Measurements from ENCODE around the gene CD2BP2.

CD2BP2 gene

GRCh38 chr16:30349675-30350074 lies 5.4 kb downstream of the CD2BP2 start (continued):
- TF ChIP-seq CREB5 (CRISPR knock-in tag; IDR thresholded peaks at IDR 0.05; ENCODE audit: low read depth), result no peak
- no peak for TF ChIP-seq PPARA (CRISPR knock-in tag; IDR thresholded peaks at IDR 0.05; ENCODE audit: borderline replicate concordance)
- TF ChIP-seq ZNF70 (CRISPR knock-in tag; IDR thresholded peaks at IDR 0.05), result no peak

GRCh38 chr16:30348929-30349328 lies 6.2 kb downstream of the CD2BP2 start:
- no peak for ATAC-seq
- TF ChIP-seq GLIS3 (CRISPR knock-in tag; IDR thresholded peaks at IDR 0.05), result no peak
- TF ChIP-seq TSHZ2 (CRISPR knock-in tag; IDR thresholded peaks at IDR 0.05), result no peak
- no peak for TF ChIP-seq ZC3H10 (CRISPR knock-in tag; IDR thresholded peaks at IDR 0.05)
- no peak for TF ChIP-seq ZNF565 (CRISPR knock-in tag; conservative IDR thresholded peaks at IDR 0.05; ENCODE audit: low read depth)
- TF ChIP-seq PATZ1 (CRISPR knock-in tag; IDR thresholded peaks at IDR 0.05; ENCODE audit: borderline replicate concordance), result no peak
- TF ChIP-seq TCF4 (CRISPR knock-in tag; IDR thresholded peaks at IDR 0.05; ENCODE audit: borderline replicate concordance), result no peak
- no peak for TF ChIP-seq ESRRG (CRISPR knock-in tag; IDR thresholded peaks at IDR 0.05)
- no peak for TF ChIP-seq ZFP3 (CRISPR knock-in tag; IDR thresholded peaks at IDR 0.05)
- TF ChIP-seq ZNF8 (CRISPR knock-in tag; IDR thresholded peaks at IDR 0.05), result no peak
- no peak for TF ChIP-seq ZNF70 (CRISPR knock-in tag; IDR thresholded peaks at IDR 0.05)
- TF ChIP-seq SNAI2 (CRISPR knock-in tag; IDR thresholded peaks at IDR 0.05), result no peak
- no peak for TF ChIP-seq CSDC2 (CRISPR knock-in tag; IDR thresholded peaks at IDR 0.05)
- no peak for TF ChIP-seq POU6F1 (CRISPR knock-in tag; IDR thresholded peaks at IDR 0.05; ENCODE audit: borderline replicate concordance, low read depth)
- no peak for TF ChIP-seq OSR1 (CRISPR knock-in tag; IDR thresholded peaks at IDR 0.05)
- no peak for TF ChIP-seq ZFP30 (CRISPR knock-in tag; IDR thresholded peaks at IDR 0.05)
- TF ChIP-seq ISL1 (CRISPR knock-in tag; IDR thresholded peaks at IDR 0.05), result no peak
- no peak for TF ChIP-seq CREB5 (CRISPR knock-in tag; IDR thresholded peaks at IDR 0.05; ENCODE audit: low read depth)
- TF ChIP-seq RARB (CRISPR knock-in tag; IDR thresholded peaks at IDR 0.05), result no peak

GRCh38 chr16:30348113-30348512 lies 7.0 kb downstream of the CD2BP2 start:
- no peak for ATAC-seq

GRCh38 chr16:30346286-30346685 lies 8.8 kb downstream of the CD2BP2 start:
- ATAC-seq, result no peak

More at GRCh38 chr16:30348113-30348512, 7.0 kb downstream of the CD2BP2 start:
- TF ChIP-seq ZFP30 (CRISPR knock-in tag; IDR thresholded peaks at IDR 0.05) (no peak), ZC3H10 (CRISPR knock-in tag; IDR thresholded peaks at IDR 0.05) (no peak), ARNTL (CRISPR knock-in tag; IDR thresholded peaks at IDR 0.05; ENCODE audit: borderline replicate concordance, low read depth) (no peak), BACH2 (CRISPR knock-in tag; IDR thresholded peaks at IDR 0.05; ENCODE audit: borderline replicate concordance) (no peak), PPARA (CRISPR knock-in tag; IDR thresholded peaks at IDR 0.05; ENCODE audit: borderline replicate concordance) (no peak)

More at GRCh38 chr16:30346286-30346685, 8.8 kb downstream of the CD2BP2 start:
- TF ChIP-seq TCF4 (CRISPR knock-in tag; IDR thresholded peaks at IDR 0.05; ENCODE audit: borderline replicate concordance) (no peak), ARNTL (CRISPR knock-in tag; IDR thresholded peaks at IDR 0.05; ENCODE audit: borderline replicate concordance, low read depth) (no peak), ZFP3 (CRISPR knock-in tag; IDR thresholded peaks at IDR 0.05) (no peak), BACH2 (CRISPR knock-in tag; IDR thresholded peaks at IDR 0.05; ENCODE audit: borderline replicate concordance) (no peak), CREB5 (CRISPR knock-in tag; IDR thresholded peaks at IDR 0.05; ENCODE audit: low read depth) (no peak), CSRNP3 (CRISPR knock-in tag; IDR thresholded peaks at IDR 0.05) (no peak), SNAI2 (CRISPR knock-in tag; IDR thresholded peaks at IDR 0.05) (no peak), PPARA (CRISPR knock-in tag; IDR thresholded peaks at IDR 0.05; ENCODE audit: borderline replicate concordance) (no peak)
